RPMI8226 (cell line): ENCODE measurements around the gene TRIB2.

Experiments used
- DNase-seq: peaks from one replicate; pipeline ENCODE4 v3.0.0-alpha.2; 2015

Gene TRIB2

DNA sequence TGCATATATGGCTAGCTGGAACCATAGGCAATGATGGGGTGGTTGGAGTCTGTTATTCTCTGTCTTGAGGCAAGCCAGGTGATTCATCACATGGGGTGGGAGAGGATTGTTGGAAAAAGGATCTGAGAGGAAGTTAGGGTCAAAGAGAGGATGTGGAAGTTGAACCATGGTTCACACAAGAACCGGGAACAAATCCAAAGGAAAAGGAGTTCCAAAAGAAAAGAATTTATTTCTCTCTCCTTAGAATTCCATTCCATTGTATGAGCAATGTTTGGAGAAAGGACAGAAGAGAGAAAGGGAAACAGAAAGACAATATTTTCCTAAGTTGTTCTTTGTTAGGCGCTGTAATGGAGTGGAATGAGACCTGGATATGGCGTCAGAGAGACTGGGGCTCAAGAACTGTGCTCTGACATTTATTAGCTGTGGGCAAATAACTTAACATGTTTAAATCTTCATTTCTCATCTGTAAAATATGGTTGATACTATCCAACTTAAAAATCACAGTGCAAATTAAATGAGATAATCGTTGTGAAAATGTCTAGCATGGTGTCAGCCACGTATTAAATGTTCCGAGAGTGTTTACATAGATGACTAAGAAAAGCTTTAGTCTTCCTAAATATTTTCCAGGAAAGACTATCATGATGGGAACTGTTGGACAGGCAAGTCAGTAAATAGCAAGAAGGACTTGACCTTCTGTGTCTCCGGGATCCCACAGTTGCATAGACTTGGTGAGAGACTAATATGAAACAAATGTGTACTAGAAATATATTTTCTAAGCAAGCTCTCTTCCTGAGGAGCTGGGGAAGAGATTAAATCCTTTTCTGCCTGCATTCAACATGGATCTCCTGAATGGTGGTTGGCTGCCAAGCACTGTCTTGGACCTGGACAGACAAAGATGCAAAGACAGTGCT is 71.4 kb downstream of the TRIB2 start:
- DNase-seq = no peak

DNA sequence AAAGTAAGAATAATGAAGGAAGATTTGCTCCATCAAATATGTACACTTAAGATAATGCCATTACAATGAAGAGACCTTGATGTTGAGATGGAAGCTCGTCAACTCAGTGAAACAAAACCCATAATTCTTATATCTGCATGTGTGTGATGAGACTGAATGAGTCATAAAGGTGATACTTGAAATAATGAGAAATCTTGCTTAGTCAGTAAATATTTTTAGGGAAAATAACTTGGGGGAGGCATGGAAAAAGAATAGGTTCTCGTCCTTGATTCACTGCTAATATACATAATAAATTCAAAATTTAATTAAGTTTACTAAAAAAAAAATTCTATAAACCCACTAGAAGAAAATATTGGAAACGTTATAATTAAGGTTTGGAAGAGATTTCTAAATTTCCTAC is 75.2 kb downstream of the TRIB2 start:
- DNase-seq = no peak
